HL-60 (cell line): Measurements from ENCODE around the gene SLC35B3.

ENCODE experiments used
- CTCF ChIP-seq: IDR thresholded peaks from one replicate; pipeline ENCODE4 v1.5.1; 2011; ENCODE audit warnings: low read length, control low read depth, inconsistent platforms; ENCODE audit not compliant: insufficient read depth
- GABPA ChIP-seq: IDR thresholded peaks from 2 replicates; pipeline ENCODE4 v1.6.1; 2012; ENCODE audit warnings: low read depth
- POLR2AphosphoS5 ChIP-seq: IDR thresholded peaks from 2 replicates; pipeline ENCODE4 v1.6.1; 2012; ENCODE audit warnings: low read depth
- TF ChIP-seq, protein P1 (sequence below): IDR thresholded peaks from 2 replicates; pipeline ENCODE4 v1.6.1; 2012; ENCODE audit warnings: low read depth; ENCODE audit not compliant: insufficient replicate concordance

GRCh38 chr6:8436966-8437365, 1.6 kb upstream of the SLC35B3 start:
- TF ChIP-seq CTCF (no peak), POLR2AphosphoS5 (no peak), GABPA (no peak)
- TF ChIP-seq, protein P1, sequence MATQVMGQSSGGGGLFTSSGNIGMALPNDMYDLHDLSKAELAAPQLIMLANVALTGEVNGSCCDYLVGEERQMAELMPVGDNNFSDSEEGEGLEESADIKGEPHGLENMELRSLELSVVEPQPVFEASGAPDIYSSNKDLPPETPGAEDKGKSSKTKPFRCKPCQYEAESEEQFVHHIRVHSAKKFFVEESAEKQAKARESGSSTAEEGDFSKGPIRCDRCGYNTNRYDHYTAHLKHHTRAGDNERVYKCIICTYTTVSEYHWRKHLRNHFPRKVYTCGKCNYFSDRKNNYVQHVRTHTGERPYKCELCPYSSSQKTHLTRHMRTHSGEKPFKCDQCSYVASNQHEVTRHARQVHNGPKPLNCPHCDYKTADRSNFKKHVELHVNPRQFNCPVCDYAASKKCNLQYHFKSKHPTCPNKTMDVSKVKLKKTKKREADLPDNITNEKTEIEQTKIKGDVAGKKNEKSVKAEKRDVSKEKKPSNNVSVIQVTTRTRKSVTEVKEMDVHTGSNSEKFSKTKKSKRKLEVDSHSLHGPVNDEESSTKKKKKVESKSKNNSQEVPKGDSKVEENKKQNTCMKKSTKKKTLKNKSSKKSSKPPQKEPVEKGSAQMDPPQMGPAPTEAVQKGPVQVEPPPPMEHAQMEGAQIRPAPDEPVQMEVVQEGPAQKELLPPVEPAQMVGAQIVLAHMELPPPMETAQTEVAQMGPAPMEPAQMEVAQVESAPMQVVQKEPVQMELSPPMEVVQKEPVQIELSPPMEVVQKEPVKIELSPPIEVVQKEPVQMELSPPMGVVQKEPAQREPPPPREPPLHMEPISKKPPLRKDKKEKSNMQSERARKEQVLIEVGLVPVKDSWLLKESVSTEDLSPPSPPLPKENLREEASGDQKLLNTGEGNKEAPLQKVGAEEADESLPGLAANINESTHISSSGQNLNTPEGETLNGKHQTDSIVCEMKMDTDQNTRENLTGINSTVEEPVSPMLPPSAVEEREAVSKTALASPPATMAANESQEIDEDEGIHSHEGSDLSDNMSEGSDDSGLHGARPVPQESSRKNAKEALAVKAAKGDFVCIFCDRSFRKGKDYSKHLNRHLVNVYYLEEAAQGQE: no peak
